GM21360 (cell line): ENCODE data around the gene APMAP.
"Not testable (repeated sequence)": the region's sequence is repeated elsewhere in the genome, so short reads cannot be mapped to it uniquely, and the experiment has no call there.

ENCODE experiments used
- ATAC-seq: cut with Tn5 transposase; IDR thresholded peaks from one replicate; pipeline ENCODE4 v1.9.1; 2021; ENCODE audit warnings: mild to moderate bottlenecking, moderate library complexity; ENCODE audit not compliant: unreplicated experiment

The APMAP gene

DNA sequence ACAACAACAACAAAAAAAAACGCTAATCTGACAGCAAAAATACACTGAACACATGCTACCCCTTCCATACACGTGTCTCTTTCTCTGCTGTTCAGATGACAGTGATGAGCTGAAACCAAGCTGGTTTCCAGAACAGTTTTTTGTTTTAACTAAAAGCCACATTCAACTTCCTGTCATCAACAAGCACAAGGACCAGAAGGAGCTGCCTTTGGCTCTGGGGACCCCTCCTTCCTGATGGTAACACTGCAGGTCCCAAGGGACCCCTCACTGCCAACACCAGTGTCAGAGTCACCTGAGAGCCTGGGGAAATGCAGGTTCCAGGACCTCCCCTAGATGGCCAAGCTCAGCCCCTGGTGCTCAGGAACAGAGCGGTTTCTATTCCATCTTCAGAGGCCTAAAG lies 37.5 kb downstream of the APMAP start:
- ATAC-seq = peak; percentile 69

DNA sequence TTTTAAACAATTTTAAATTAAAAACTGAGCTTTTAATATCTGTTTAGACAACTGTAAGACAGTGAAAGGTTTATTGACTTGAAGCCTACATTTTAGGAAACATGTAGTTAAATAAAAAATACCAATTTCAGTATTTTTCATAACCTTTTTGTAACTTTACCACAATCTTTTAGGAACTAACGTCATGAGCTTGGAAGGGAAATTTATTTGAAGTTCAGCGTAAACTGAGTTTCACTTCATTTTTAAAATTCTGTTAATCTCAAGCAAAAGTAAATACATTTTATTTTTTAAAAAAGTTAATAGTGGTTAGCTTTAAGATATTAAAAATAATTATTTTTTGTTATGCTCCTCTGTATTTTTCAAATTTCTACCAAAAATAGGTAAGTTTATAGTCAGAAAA lies 38.0 kb downstream of the APMAP start:
- no peak for ATAC-seq

DNA sequence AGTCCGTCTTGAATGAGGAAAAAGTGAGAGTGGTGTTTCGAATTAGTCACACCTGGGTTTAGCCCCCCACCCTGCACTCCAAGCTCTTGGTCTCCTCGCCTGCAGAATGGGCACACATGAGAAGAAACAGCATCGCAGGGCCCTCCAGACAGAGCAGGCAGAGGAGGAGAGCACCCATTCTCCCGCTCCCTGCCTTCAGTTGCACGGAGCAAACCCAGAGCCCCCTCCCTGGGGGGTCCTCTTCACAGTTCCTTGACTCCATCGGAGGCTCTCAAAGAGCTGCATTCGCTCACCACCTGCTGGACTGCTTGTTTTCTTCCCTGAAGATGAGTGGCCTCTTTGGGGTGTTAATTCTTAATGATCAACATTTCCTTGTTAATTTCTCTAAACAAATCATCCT lies 38.4 kb downstream of the APMAP start:
- ATAC-seq = no peak

DNA sequence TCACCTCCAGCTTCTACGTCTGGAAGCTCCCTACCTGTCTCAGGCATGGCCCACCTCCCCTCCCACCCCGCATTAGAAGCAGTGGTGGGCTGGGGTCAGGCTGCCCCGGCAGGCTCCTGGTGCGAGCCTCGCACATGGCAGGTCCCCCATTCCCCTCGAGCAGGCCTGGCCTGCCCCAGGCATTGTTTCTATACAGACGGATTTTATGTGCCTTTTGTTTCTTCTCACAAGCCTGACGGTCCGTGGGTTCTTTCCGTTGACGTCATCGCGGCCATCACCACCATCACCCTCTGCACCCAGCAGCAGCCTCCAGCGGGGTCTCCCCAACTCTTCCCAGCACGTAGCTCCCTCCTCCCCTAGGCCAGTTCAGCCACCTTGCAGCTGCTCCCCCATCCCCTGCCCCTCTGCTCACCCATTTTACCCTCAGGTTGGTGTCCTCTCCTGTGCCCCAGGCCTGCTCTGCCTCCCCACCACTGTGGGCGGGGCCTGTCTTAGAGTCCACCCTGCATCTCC lies 38.9 kb downstream of the APMAP start:
- no peak for ATAC-seq

DNA sequence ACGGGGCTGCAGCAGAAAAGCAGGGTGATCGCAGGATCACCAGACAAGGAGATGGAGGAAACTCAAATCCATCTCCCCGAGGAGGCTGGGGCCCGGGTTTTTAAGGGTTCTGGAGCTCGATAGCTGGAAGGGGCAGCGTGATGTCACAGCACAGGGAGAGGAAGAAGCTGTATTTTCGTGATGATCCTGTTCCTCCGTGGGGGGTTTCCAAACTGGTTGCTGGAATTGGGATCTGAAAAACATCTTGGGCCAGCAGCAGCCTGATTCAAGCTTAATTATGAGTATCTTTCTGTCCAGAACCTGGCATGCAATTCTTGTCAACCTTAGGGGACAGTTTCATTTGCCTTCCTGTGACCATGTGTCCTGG lies 39.4 kb downstream of the APMAP start:
- ATAC-seq = no peak

DNA sequence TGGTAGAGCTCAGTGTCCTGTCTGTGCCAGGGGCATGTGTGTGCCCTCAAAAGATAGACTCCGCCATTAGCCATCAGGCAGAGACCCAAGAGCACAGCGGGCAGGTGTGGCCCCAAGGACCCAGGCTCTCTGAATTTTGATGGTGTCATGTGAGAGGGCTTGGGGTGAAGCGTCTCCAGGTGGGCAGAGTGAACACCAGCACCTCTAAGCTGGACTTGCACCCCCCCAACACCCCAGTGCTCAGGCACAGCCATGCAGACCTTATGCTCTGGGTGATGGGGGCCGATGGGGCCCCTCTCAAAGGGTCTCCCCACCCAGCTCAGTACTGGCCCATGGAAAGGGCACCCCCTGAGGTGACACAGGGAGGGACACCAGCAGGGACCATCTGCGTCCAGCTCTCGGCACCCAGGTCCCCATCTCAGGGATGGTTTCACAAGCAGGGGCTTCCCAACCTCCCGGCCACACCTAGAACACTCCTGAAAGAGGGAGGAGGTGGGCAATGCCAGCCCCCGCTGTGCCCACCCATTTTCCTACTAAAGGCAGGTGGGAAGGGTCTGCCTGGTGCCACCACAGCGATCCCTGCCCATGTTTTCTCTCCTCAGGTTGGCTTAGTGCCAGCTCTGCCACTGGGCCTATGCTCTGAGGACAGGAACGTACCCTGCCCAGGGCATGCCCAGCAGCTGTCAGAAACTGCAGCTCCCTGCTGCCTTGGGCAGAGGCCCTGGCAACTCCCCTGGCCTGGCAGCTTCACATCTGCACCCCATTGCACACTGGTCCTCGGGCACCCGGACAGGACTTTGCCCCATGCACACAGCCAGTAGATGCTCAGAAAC lies 40.0 kb downstream of the APMAP start:
- no peak for ATAC-seq

DNA sequence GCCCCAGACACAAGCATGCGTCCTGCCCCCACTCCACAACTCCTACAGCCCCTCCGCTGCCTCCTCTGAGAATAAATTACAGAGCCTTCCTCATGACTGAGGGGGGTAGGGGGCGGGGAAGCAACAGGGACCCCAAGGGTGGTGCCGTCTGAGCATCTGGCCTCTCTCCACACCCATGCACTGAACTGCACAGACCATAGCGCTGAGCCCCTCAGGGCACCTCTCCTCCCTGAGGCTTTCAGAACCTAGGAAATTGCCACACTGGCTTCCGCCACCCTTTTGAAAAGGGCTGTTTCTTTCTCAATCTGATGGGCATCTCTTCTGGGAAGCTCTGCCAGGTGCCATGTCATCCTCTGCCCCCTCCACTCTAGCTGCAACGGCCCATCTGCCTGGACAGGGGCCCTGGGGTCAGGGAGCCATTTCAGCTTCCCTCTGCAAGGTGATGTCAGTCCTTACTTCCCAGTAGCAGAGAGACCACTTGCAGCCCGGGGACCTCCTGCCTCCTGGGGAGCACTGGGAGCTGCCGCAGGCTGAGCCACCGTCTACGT lies 40.9 kb downstream of the APMAP start:
- ATAC-seq = no peak

DNA sequence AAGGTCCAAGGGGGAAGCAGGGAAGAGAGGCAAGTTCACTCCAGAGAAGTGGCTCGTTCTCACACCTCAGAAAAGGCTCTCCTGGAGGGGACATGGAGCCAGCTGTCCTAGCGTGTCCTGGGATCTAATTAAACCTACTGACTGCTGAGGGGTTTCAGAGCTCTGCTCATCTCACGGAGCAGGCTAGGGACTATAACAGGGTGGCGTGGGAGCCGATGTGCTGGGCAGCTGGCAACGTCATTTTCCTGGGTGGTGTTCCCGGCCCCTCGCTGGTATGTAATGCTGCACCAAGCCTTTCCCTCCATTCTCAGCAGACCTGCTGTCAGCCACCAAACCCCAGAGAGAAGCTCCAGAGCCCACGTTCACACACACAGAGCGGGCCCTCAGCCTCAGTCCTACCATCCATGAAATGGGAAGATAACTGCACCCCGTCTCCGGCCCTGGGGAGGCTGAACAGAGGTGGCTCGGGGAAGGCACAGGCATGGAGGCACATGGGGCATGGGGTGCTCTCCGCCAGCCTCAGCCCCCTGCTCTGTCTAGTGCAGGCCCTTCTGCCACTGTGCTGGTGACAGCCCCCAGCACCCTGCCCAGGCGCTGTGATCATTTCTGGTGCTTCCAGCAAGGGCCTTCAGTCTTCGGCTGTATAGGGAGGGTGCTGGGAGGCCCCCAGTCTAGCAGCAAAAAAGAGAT lies 41.6 kb downstream of the APMAP start:
- ATAC-seq = no peak

DNA sequence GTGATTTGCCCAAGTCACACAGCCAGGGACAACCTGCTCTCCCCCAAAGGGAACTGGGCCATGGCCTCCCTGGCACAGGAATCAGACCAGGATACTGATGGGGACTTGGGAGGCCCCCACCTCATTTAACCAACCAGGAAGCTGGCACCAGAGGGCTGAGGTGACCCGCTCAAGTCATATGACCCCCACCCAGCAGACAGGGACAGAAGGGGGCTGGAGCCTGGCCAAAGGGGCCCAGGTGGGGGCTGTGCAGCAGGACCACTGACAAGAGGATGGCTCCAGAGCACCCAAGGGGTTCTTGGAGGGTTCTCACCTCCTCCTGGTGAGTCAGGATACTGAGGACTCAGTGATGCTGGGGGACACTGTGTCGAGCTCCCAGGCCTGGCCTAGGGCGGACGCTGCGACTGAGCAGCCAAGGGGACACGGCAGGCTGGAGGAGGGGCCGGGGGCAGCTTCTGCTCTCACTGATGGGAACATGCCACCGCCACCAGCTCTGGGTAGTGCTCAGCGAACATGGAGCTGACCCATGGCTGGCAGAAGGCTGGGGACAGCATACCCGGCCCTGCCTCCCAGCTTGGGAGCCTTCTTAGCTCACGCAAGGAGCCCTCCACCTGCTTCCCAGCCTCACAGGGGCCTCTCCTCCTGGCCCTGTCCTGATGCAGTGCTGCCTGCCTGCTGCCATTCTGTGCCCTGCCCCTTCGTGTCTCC lies 42.3 kb downstream of the APMAP start:
- no peak for ATAC-seq

DNA sequence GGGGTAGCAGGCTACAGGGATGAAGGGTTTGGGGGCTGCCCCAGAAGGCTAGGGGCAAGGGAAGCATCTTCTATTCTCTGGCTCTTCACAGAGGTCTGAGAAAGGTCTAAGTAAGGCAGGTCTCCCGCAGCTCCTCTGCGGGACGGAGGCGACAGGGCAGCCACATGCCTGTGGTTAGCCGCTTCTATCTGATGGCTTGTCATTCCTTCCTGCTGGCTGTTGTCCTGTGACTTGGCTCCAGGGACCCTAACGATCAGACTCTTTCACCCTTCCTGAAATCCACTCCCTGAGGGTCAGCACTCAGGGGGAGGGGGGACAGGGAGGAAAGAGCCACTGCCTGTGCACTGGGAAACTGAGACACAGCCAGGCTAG lies 42.8 kb downstream of the APMAP start:
- ATAC-seq = no peak

DNA sequence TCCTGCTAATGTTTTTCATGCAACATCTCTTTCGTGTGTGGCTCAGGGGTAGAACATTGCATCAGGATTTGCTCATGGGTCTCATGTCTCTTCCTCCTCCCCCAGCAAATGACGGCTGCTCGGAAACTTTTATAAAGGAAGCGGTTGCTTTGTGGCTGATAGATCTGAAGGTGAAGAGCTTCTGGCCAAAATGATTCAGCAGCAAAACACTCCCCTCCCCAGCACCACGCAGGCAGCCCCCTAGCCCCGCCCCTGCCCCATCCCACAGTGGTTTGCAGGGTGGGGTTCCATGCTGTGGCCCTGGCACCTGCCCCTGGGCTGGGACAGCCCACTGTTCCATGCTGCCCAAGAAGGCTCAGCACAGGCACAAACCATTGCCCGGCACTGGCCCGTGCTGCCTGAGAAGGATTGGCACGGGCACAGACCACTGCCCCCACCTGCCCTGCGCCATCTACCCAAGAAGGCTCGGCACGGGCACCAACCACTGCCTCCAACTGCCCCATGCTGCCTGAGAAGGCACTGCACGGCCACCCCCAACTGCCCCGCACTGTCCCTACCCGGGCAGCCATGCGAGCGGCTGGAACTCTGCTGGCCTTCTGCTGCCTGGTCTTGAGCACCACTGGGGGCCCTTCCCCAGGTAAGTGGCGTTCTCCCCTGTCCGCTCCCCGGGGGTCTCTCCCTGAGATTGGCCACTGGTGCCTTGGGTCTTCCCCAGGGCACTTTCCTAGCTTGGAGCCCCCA lies 43.4 kb downstream of the APMAP start, which contains the start of gene CST7:
CST7 (plus strand) TSS at position 331 of the 741 bp plus-strand sequence; CDS start at position 568, 237 bp downstream.
- no peak for ATAC-seq

DNA sequence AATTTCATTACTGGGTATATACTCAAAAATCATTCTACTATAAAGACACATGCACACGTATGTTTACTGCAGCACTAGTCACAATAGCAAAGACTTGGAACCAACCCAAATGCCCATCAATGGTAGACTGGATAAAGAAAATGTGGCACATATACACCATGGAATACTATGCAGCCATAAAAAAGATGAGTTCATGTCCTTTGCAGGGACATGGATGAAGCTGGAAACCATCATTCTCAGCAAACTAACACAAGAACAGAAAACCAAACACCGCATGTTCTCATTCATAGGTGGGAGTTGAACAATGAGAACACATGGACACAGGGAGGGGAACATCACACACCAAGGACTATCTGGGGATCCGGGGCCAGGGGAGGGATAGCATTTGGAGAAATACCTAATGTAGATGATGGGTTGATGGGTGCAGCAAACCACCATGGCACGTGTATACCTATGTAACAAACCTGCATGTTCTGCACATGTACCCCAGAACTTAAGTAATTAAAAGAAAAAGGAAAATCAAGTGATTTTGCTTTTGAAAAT lies 44.1 kb downstream of the APMAP start:
- ATAC-seq = not testable (repeated sequence)

DNA sequence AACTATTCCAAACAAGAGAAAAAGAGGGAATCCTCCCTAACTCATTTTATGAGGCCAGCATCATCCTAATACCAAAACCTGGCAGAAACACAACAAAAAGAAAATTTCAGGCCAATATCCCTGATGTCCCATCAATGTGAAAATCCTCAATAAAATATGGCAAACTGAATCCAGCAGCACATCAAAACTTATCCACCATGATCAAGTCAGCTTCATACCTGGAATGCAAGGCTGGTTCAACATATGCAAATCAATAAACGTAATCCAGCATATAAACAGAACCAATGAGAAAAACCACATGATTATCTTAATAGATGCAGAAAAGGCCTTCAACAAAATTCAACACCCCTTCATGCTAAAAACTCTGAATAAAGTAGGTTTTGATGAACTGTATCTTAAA lies 46.2 kb downstream of the APMAP start:
- not testable (repeated sequence) for ATAC-seq

DNA sequence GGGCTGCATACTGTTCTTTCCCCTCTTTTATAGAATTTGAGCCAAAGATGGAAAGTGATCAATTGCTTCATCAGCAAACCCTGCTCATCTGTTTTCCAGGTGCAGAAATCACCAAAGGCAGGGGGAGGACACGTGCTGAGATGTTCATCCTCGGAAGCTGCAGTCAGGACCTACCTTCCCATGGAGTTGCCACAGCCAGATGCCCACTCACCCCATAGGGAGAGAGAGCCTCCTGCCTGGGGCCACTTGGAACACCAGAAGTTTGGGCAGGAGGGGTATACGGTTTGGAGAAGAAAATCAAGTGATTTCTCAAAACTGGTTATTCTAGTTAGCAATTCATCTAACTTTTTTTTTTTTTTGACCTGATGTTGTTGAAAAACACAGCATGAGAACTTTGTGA lies 48.8 kb downstream of the APMAP start:
- ATAC-seq = no peak

DNA sequence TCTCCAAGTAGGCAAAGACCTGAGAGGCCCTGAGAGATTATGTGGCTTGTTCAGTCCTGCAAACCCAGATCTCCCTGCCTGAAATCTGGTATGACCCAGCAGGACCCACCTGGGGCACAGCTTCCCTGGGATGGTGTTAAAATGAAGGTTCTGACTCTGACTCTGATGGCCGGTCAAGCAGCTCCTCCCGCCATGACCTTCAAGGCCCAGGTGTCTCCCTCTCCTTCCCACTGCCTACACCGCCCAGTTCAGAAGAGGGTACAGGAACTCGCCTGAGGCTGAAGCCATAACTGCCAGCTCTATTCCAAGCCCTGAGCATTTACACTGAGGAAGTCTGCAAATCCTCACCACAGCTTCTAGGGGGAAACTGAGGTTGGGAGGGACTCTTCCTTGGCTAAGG lies 49.4 kb downstream of the APMAP start:
- no peak for ATAC-seq

DNA sequence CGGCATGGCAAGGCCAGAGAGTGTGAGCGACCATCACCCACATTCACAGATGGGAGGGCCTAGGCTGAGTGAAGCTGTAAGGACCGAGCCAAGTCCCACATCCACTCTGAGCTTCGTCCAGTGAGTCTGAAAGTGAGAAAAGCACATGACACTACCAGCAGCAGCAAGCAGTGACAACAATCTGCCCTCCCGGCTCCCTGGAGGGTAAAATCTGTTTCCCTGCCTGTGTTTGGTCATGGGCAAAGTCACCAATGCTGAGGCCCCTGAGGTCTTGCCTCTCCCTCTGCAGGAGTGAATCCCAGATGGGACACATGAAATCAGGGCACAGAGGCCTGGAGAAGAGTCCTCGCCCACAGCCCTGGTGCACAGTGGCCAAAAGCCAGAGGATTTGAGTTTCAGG lies 49.9 kb downstream of the APMAP start:
- no peak for ATAC-seq

DNA sequence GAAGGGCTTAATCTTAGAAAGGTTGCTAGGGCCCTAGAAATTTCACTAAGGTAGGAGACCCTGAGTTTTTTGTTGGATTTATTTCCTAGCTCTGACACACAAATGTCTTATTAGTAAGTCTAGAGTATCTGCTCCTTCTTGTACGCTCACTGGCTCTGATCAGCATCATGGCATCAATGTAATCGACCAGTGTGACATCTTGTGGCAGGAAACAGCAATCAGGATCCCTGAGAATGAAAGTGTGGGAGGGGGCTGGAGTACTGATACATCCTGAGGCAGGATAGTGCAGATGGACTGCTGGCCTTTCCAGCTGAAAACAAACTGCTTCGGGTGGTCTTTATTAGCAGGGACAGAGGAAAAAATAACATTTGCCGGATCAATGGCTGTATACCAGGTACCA lies 53.5 kb downstream of the APMAP start:
- ATAC-seq = no peak

DNA sequence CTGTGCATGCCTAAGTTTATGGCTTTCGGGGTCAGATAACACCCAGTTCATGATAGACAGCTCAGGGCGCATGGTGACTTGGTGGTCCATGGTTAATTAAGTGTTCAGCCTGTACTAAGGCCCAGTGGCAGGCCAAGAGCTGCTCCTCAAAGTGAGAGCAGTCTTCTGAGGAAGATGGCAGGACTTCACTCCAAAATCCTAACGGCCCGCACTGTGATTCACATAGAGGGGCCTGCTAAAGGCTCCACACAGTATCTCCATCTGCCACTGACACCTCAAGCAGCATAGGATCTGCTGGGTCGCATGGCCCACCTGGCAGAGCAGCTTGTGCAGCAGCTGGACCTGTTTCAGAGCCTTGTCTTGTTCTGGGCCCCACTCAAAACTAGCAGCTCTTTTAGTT lies 54.1 kb downstream of the APMAP start:
- no peak for ATAC-seq

DNA sequence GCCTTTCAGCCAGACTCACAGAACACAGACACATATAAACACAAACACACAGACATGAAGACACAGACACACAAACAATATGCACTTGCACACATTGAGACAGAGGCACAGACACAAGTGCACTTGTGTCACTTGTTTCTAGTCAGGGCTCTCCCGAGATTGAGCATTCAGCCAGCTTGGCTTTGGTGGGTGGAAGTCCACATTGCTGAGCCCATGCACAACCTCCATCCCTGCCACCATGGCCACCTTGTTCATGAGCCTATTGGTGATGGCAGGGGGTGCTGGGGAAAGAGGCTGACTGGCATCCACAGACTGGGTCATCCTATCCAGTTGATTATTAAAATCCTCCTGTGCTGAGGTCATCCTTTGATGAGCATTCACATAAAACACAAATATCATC lies 55.0 kb downstream of the APMAP start:
- ATAC-seq = no peak
